Kidney (tissue), 14 donors: Measurements from ENCODE around the gene POLR2L. TPM values are rescaled to one million over a fixed set of nuclear protein-coding genes. Genes with fewer than 3 reads are reported as not detected.

Experiments used
- DNase-seq, 5 donors: peaks; one replicate each; pipeline ENCODE4 v3.0.0-alpha.2; 2013 to 2020
- FAIRE-seq: peaks from 2 replicates; lab custom pipeline; 2012; peaks lifted over from hg19 to GRCh38; lab: Jason Lieb, UNC
- H3K27ac ChIP-seq, 2 donors: one replicate each; pipeline ENCODE4 v1.7.0; 2013; ENCODE audit warnings: low read depth in 2 of 2, low read length in 2 of 2, inconsistent platforms in 1 of 2
- H3K27me3 ChIP-seq: one replicate; pipeline ENCODE4 v1.7.1; 2013; ENCODE audit warnings: low read length, inconsistent platforms; ENCODE audit not compliant: control insufficient read depth, insufficient read depth
- H3K36me3 ChIP-seq, 3 donors: one replicate each; pipeline versions ENCODE4 v1.7.0 to v1.7.1; 2013; ENCODE audit warnings: low read length in 3 of 3, control low read depth in 1 of 3, inconsistent platforms in 1 of 3; ENCODE audit not compliant: insufficient read depth in 3 of 3, control insufficient read depth in 2 of 3
- H3K4me1 ChIP-seq, 3 donors: one replicate each; pipeline versions ENCODE4 v1.7.0 to v1.7.1; 2013; ENCODE audit warnings: low read length in 3 of 3, inconsistent platforms in 1 of 3, low read depth in 1 of 3; ENCODE audit not compliant: control insufficient read depth in 2 of 3, insufficient read depth in 2 of 3
- H3K4me3 ChIP-seq, 3 donors: one replicate each; pipeline versions ENCODE4 v1.7.0 to v1.8.1; 2013; ENCODE audit warnings: low read length in 3 of 3, control low read depth in 1 of 3, inconsistent platforms in 1 of 3
- H3K9ac ChIP-seq, 3 donors: one replicate each; pipeline versions ENCODE4 v1.7.0 to v1.7.1; 2013; ENCODE audit warnings: low read length in 3 of 3, control low read depth in 1 of 3, inconsistent platforms in 1 of 3
- H3K9me3 ChIP-seq, 3 donors: one replicate each; pipeline versions ENCODE4 v1.7.0 to v1.7.1; 2013; ENCODE audit warnings: low read length in 3 of 3, control low read depth in 1 of 3, inconsistent platforms in 1 of 3; ENCODE audit not compliant: control insufficient read depth in 2 of 3, insufficient read depth in 1 of 3
- CTCF ChIP-seq: IDR thresholded peaks from 3 replicates; pipeline ENCODE4 v1.5.1; 2012; ENCODE audit warnings: mild to moderate bottlenecking, moderate library complexity, borderline replicate concordance; ENCODE audit not compliant: insufficient read depth; ENCODE audit errors: extremely low read depth
- intact Hi-C: fragments of 100-400 bp; cut with DNase I; formaldehyde crosslinking; loops from one replicate; pipeline ENCODE4 v1.11.1; 2022
- polyA plus RNA-seq: library from polyadenylated mRNA; stranded (reverse); fragments of 350-450 nt; fragmentation: Illumina TruSeq; extraction: RNeasy Lipid Tissue Mini Kit (QIAGEN cat#74804); gene quantifications from one replicate; pipeline ENCODE4 v1.2.3, GENCODE V29; 2014; ENCODE audit warnings: low read depth, low replicate concordance; ENCODE audit not compliant: insufficient read depth
- total RNA-seq: library from RNA; stranded (reverse); fragmentation: NEBNext Ultra II Directional; extraction: Animal tissue kit (Norgen Biotek cat#: 25700); gene quantifications from one replicate; pipeline ENCODE4 v1.2.1, GENCODE V29; 2021
- donor health status: control.
- donor health status: control.
- donor health status: control.
- donor health status: control.
- donor health status: control.
- donor health status: DM: yes; HTN: yes; CAD: no.
- donor health status: Normal renal cell carcinoma (clear cell type).

Gene POLR2L
- total and polyA plus RNA-seq, 2 donors from 2014 or later = 107 to 376 TPM

GRCh38 chr11:869399-870126 is 27.2 kb upstream of the POLR2L start:
- intact Hi-C loops = no loop called here
- no peaks in the 10 kb centered on the region for H3K27me3 ChIP-seq
- no peak overlapping the region for H3K9ac ChIP-seq
- no peak for FAIRE-seq
- DNase-seq = no peak
- no peaks in the 10 kb centered on the region for H3K36me3 ChIP-seq
- no peak for TF ChIP-seq CTCF
- H3K9me3 ChIP-seq = no peaks in the 10 kb centered on the region
- no peak overlapping the region for H3K27ac ChIP-seq
- H3K4me3 ChIP-seq = no peak overlapping the region
- no peaks in the 10 kb centered on the region for H3K4me1 ChIP-seq

DNA sequence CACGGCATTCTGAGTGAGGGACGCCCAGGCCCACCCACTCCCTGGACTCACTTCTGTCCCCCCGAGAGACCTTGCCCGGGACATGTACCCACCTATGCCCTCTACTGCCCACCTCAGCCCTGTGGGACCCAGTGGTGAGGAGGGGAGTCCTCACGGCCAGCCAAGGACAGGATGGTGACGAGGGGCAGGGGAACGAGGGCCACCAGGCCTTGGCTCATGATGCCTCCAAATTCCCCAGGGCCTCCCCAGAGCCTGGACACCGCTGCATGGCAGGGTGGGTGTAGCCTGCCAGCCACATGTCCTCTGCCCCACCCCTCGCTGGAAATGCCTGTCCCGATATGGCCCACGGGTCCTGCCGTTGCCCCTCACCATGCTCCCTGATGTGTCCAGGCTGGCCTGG is 26.5 kb upstream of the POLR2L start:
- intact Hi-C loops = no loop called here
- H3K27ac ChIP-seq = no peak overlapping the region
- DNase-seq = no peak
- no peak for TF ChIP-seq CTCF
- H3K9ac ChIP-seq = no peak overlapping the region
- H3K4me1 ChIP-seq = peaks cover 0 to 2% (median 0%) of the 10 kb centered on the region in 3 donors
- H3K4me3 ChIP-seq = no peak overlapping the region
- no peaks in the 10 kb centered on the region for H3K27me3 ChIP-seq
- no peaks in the 10 kb centered on the region for H3K9me3 ChIP-seq
- no peaks in the 10 kb centered on the region for H3K36me3 ChIP-seq
- FAIRE-seq = no peak

GRCh38 chr11:868394-868793 is 26.1 kb upstream of the POLR2L start:
- TF ChIP-seq CTCF = no peak
- no peak overlapping the region for H3K4me3 ChIP-seq
- no peaks in the 10 kb centered on the region for H3K9me3 ChIP-seq
- H3K4me1 ChIP-seq = peaks cover 0 to 6% (median 2%) of the 10 kb centered on the region in 3 donors
- H3K27ac ChIP-seq = no peak overlapping the region
- no peak for DNase-seq
- intact Hi-C loops = no loop called here
- H3K36me3 ChIP-seq = no peaks in the 10 kb centered on the region
- H3K9ac ChIP-seq = no peak overlapping the region
- H3K27me3 ChIP-seq = no peaks in the 10 kb centered on the region
- no peak for FAIRE-seq
